OCI-LY7 (cell line): ENCODE measurements around the gene SYK.

Experiments used
- EZH2phosphoT487 ChIP-seq: fragments of 200-600 bp; sonication (generic); IDR thresholded peaks from 2 replicates; pipeline ENCODE4 v1.6.1; 2018; ENCODE audit warnings: low read depth, borderline replicate concordance, mild to moderate bottlenecking, mixed run types, antibody characterized with exemption, low read length, moderate library complexity, mixed read lengths
- TF ChIP-seq, protein P1 (sequence below): fragments of 200-600 bp; sonication (generic); conservative IDR thresholded peaks from 2 replicates; pipeline ENCODE4 v1.5.1; 2014; ENCODE audit warnings: mild to moderate bottlenecking, antibody characterized with exemption, low read length, moderate library complexity, mixed read lengths

DNA sequence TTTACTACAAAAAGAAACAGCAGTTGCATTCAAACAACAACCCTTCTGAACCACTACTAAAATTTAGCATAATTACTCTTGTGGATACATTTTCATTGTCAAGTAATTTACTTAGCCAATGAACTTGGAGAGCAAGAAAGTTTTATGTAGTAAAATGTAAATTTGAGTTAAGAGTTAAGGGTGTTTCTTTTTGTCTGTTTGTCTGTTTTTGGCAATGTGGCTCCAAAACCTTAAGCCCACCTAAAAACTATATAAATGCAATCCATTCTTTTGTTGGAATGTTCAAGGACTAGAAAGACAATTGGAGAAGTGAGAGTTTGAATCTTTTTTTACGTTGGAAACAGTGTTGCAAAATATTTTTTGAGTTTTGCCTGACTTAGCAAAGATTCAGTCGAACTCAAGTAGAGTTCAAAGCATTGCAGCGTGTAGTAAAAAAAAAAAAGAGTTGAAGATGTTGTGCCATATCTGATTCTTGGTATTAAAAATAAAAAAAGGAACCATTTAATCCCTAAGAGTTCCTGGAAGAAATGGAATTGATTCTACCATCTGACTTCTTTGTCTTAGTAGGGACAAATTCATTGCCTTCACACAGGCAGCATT lies 867 bp downstream of the SYK start:
- TF ChIP-seq, protein P1, sequence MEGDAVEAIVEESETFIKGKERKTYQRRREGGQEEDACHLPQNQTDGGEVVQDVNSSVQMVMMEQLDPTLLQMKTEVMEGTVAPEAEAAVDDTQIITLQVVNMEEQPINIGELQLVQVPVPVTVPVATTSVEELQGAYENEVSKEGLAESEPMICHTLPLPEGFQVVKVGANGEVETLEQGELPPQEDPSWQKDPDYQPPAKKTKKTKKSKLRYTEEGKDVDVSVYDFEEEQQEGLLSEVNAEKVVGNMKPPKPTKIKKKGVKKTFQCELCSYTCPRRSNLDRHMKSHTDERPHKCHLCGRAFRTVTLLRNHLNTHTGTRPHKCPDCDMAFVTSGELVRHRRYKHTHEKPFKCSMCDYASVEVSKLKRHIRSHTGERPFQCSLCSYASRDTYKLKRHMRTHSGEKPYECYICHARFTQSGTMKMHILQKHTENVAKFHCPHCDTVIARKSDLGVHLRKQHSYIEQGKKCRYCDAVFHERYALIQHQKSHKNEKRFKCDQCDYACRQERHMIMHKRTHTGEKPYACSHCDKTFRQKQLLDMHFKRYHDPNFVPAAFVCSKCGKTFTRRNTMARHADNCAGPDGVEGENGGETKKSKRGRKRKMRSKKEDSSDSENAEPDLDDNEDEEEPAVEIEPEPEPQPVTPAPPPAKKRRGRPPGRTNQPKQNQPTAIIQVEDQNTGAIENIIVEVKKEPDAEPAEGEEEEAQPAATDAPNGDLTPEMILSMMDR: no peak
- TF ChIP-seq EZH2phosphoT487: no peak
